K562 (cell line): ENCODE measurements around the gene HNMT. TPM values are rescaled to one million over a fixed set of nuclear protein-coding genes. Genes with fewer than 3 reads are reported as not detected.

ENCODE experiments used
- ILK ChIP-seq: fragments of 450-650 bp; IDR thresholded peaks from 2 replicates; pipeline ENCODE4 v1.6.1; 2016; ENCODE audit warnings: missing genetic modification characterization, low read depth, mild to moderate bottlenecking, missing compliant biosample characterization, moderate library complexity, borderline replicate concordance
- MEF2D ChIP-seq: conservative IDR thresholded peaks from 2 replicates; pipeline ENCODE4 v1.6.1; 2016; ENCODE audit warnings: low read depth, missing genetic modification characterization, missing compliant biosample characterization
- MTA2 ChIP-seq: fragments of 450-650 bp; IDR thresholded peaks from 2 replicates; pipeline ENCODE4 v1.6.1; 2016; ENCODE audit warnings: low read depth
- NR3C1 ChIP-seq: sonication (generic); formaldehyde crosslinking; IDR thresholded peaks from 2 replicates; pipeline ENCODE4 v1.8.1; 2022; ENCODE audit warnings: missing genetic modification reagents
- POLR2AphosphoS5 ChIP-seq: IDR thresholded peaks from 2 replicates; pipeline ENCODE4 v1.6.1; 2011; ENCODE audit warnings: mild to moderate bottlenecking, low read depth, low read length, moderate library complexity; ENCODE audit not compliant: control insufficient read depth, insufficient read depth
- RAD21 ChIP-seq, 2 experiments: fragments of 250-450 bp in 1 of 2; fragments of 450-650 bp in 1 of 2; sonication (Bioruptor Pico) in 1 of 2; formaldehyde crosslinking in 1 of 2; IDR thresholded peaks in 1 of 2; conservative IDR thresholded peaks in 1 of 2; 2 replicates each; pipeline versions ENCODE4 v1.4.0 to v1.8.0; 2020 to 2022; ENCODE audit warnings: mild to moderate bottlenecking in 2 of 2, moderate library complexity in 1 of 2
- STAT5B ChIP-seq: fragments of 250-450 bp; sonication (Bioruptor Pico); IDR thresholded peaks from 2 replicates; pipeline ENCODE4 v1.8.0; 2021; ENCODE audit warnings: mild to moderate bottlenecking, inconsistent platforms
- TARDBP ChIP-seq: fragments of 450-650 bp; IDR thresholded peaks from 2 replicates; pipeline ENCODE4 v1.6.1; 2016
- ZNF384 ChIP-seq: IDR thresholded peaks from 2 replicates; pipeline ENCODE4 v1.6.1; 2012; ENCODE audit warnings: low read depth, low read length, improper control_type of control experiment
- ZNF561 ChIP-seq: fragments of 450-650 bp; formaldehyde crosslinking; conservative IDR thresholded peaks from 2 replicates; pipeline ENCODE4 v1.4.0; 2020; ENCODE audit warnings: mild to moderate bottlenecking, moderate library complexity
- polyA plus RNA-seq, 8 experiments: library from polyadenylated mRNA; depleted of rRNA in 4 of 8; stranded (reverse) in 5 of 8; unstranded in 3 of 8; fragments of >200 nt; fragmentation: Nextera tagmentation in 2 of 8; fragmentation: Illumina TruSeq in 1 of 8; extraction: Ambion mirVana in 2 of 8; extraction: Trizol in 1 of 8; gene quantifications; 2 replicates each; pipeline versions ENCODE4 v1.2.1 to v1.2.3, GENCODE V29; 2011 to 2014; ENCODE audit warnings: inconsistent platforms in 1 of 8, missing spikeins in 1 of 8
- total RNA-seq, 7 experiments: library from RNA; depleted of rRNA in 6 of 7; stranded (reverse); fragments of >200 nt in 6 of 7; fragmentation: Illumina TruSeq in 2 of 7; extraction: Trizol in 2 of 7; gene quantifications; 2 replicates each; pipeline versions ENCODE4 v1.2.1 to v1.2.3, GENCODE V29; 2011 to 2021; ENCODE audit warnings: low replicate concordance in 1 of 7
- TF ChIP-seq, protein P1 (sequence below): fragments of 450-650 bp; formaldehyde crosslinking; IDR thresholded peaks from 2 replicates; pipeline ENCODE4 v1.4.0; 2022; ENCODE audit warnings: mild to moderate bottlenecking, moderate library complexity
- TF ChIP-seq, protein P2 (sequence below): fragments of 450-650 bp; IDR thresholded peaks from 2 replicates; pipeline ENCODE4 v1.6.1; 2016; ENCODE audit warnings: mild to moderate bottlenecking, moderate library complexity
- TF ChIP-seq, protein P3 (sequence below): sonication (generic); formaldehyde crosslinking; IDR thresholded peaks from 2 replicates; pipeline ENCODE4 v1.5.0; 2020; ENCODE audit warnings: missing genetic modification reagents

Gene HNMT
- total and polyA plus RNA-seq, 9 of the 15 experiments (the other 6 are each of a cell fraction or from before 2014, with no cell fraction given), result 3.1 to 10.9 (median 5.3) TPM

DNA sequence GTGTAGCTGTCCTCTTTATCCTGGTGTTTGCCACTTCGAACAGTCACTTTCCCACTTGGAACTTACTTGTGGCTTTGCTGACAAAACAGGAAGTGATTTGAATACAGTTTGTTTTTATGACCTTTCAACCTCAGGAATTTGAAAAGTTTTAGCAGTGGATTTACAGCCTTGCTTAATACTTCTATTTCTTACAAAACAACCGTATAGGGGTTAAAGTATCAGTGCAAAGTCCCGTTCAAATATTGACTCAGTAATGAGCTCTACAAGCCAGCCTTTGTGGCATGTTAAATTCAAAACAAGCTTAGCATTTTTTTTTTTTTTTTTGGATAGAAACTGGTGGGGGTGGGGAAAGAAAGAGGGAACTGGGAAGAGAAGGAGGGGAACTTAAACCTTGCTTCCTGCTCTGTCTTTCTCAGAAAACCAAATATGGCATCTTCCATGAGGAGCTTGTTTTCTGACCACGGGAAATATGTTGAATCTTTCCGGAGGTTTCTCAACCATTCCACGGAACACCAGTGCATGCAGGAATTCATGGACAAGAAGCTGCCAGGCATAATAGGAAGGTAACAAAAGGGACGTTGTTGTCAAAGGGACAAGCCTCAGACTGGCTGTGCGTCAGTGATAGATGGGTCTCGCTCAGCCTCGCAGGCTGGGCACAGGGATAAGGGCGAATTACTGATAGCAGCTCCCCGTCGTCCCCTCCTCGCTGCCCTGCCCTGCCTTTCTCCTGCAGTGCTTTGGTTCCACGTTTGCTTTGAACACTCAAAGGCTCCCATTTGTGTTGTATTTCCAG lies at the start of gene HNMT (continued):
- TF ChIP-seq, protein P1, sequence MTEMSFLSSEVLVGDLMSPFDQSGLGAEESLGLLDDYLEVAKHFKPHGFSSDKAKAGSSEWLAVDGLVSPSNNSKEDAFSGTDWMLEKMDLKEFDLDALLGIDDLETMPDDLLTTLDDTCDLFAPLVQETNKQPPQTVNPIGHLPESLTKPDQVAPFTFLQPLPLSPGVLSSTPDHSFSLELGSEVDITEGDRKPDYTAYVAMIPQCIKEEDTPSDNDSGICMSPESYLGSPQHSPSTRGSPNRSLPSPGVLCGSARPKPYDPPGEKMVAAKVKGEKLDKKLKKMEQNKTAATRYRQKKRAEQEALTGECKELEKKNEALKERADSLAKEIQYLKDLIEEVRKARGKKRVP (CRISPR knock-in tag), result no peak
- TF ChIP-seq STAT5B (CRISPR knock-in tag) (no peak), MTA2 (peak; percentile 66), POLR2AphosphoS5 (peak; percentile 67; the same call in 1 of the 2 replicates), ZNF561 (no peak), ZNF384 (peak; percentile 80), NR3C1 (CRISPR knock-in tag) (no peak), TARDBP (0 out of 2 replicates have a peak, but pooled peaks have one; percentile 41), ILK (no peak), RAD21 (CRISPR knock-in tag; conservative IDR thresholded peaks at IDR 0.05 in 1 of 2, IDR thresholded peaks at IDR 0.05 in 1 of 2) (no peak), MEF2D (no peak)
- TF ChIP-seq, protein P2, sequence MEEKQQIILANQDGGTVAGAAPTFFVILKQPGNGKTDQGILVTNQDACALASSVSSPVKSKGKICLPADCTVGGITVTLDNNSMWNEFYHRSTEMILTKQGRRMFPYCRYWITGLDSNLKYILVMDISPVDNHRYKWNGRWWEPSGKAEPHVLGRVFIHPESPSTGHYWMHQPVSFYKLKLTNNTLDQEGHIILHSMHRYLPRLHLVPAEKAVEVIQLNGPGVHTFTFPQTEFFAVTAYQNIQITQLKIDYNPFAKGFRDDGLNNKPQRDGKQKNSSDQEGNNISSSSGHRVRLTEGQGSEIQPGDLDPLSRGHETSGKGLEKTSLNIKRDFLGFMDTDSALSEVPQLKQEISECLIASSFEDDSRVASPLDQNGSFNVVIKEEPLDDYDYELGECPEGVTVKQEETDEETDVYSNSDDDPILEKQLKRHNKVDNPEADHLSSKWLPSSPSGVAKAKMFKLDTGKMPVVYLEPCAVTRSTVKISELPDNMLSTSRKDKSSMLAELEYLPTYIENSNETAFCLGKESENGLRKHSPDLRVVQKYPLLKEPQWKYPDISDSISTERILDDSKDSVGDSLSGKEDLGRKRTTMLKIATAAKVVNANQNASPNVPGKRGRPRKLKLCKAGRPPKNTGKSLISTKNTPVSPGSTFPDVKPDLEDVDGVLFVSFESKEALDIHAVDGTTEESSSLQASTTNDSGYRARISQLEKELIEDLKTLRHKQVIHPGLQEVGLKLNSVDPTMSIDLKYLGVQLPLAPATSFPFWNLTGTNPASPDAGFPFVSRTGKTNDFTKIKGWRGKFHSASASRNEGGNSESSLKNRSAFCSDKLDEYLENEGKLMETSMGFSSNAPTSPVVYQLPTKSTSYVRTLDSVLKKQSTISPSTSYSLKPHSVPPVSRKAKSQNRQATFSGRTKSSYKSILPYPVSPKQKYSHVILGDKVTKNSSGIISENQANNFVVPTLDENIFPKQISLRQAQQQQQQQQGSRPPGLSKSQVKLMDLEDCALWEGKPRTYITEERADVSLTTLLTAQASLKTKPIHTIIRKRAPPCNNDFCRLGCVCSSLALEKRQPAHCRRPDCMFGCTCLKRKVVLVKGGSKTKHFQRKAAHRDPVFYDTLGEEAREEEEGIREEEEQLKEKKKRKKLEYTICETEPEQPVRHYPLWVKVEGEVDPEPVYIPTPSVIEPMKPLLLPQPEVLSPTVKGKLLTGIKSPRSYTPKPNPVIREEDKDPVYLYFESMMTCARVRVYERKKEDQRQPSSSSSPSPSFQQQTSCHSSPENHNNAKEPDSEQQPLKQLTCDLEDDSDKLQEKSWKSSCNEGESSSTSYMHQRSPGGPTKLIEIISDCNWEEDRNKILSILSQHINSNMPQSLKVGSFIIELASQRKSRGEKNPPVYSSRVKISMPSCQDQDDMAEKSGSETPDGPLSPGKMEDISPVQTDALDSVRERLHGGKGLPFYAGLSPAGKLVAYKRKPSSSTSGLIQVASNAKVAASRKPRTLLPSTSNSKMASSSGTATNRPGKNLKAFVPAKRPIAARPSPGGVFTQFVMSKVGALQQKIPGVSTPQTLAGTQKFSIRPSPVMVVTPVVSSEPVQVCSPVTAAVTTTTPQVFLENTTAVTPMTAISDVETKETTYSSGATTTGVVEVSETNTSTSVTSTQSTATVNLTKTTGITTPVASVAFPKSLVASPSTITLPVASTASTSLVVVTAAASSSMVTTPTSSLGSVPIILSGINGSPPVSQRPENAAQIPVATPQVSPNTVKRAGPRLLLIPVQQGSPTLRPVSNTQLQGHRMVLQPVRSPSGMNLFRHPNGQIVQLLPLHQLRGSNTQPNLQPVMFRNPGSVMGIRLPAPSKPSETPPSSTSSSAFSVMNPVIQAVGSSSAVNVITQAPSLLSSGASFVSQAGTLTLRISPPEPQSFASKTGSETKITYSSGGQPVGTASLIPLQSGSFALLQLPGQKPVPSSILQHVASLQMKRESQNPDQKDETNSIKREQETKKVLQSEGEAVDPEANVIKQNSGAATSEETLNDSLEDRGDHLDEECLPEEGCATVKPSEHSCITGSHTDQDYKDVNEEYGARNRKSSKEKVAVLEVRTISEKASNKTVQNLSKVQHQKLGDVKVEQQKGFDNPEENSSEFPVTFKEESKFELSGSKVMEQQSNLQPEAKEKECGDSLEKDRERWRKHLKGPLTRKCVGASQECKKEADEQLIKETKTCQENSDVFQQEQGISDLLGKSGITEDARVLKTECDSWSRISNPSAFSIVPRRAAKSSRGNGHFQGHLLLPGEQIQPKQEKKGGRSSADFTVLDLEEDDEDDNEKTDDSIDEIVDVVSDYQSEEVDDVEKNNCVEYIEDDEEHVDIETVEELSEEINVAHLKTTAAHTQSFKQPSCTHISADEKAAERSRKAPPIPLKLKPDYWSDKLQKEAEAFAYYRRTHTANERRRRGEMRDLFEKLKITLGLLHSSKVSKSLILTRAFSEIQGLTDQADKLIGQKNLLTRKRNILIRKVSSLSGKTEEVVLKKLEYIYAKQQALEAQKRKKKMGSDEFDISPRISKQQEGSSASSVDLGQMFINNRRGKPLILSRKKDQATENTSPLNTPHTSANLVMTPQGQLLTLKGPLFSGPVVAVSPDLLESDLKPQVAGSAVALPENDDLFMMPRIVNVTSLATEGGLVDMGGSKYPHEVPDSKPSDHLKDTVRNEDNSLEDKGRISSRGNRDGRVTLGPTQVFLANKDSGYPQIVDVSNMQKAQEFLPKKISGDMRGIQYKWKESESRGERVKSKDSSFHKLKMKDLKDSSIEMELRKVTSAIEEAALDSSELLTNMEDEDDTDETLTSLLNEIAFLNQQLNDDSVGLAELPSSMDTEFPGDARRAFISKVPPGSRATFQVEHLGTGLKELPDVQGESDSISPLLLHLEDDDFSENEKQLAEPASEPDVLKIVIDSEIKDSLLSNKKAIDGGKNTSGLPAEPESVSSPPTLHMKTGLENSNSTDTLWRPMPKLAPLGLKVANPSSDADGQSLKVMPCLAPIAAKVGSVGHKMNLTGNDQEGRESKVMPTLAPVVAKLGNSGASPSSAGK, result no peak
- TF ChIP-seq, protein P3, sequence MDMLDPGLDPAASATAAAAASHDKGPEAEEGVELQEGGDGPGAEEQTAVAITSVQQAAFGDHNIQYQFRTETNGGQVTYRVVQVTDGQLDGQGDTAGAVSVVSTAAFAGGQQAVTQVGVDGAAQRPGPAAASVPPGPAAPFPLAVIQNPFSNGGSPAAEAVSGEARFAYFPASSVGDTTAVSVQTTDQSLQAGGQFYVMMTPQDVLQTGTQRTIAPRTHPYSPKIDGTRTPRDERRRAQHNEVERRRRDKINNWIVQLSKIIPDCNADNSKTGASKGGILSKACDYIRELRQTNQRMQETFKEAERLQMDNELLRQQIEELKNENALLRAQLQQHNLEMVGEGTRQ, result no peak
